Astrocyte (in vitro differentiated cells and primary cell): Measurements from ENCODE around the gene HBA2. TPM values are rescaled to one million over a fixed set of nuclear protein-coding genes. Genes with fewer than 3 reads are reported as not detected.
A peak's percentile ranks its signal among the peaks of the same experiment; 100 is the strongest.

ENCODE experiments used
- DNase-seq: peaks from one replicate; pipeline ENCODE4 v3.0.0-alpha.2; 2010; ENCODE audit warnings: low read depth
- FAIRE-seq: peaks from 2 replicates; lab custom pipeline; 2011; peaks lifted over from hg19 to GRCh38; lab: Jason Lieb, UNC
- H2AFZ ChIP-seq: 2 replicates; pipeline ENCODE4 v1.6.0; 2012; ENCODE audit warnings: low read depth, low read length, inconsistent platforms
- H3K27ac ChIP-seq: 2 replicates; pipeline ENCODE4 v1.5.1; 2011; ENCODE audit warnings: low read depth, low read length, inconsistent platforms
- H3K27me3 ChIP-seq: 2 replicates; pipeline ENCODE4 v1.6.0; 2011; ENCODE audit warnings: low read length, inconsistent platforms; ENCODE audit not compliant: insufficient read depth
- H3K36me3 ChIP-seq: 2 replicates; pipeline ENCODE4 v1.5.1; 2011; ENCODE audit warnings: low read length, inconsistent platforms; ENCODE audit not compliant: insufficient read depth
- H3K4me1 ChIP-seq: 2 replicates; pipeline ENCODE4 v1.5.1; 2011; ENCODE audit warnings: low read length, inconsistent platforms; ENCODE audit not compliant: insufficient read depth
- H3K4me2 ChIP-seq: 2 replicates; pipeline ENCODE4 v1.6.0; 2012; ENCODE audit warnings: low read length, inconsistent platforms
- H3K4me3 ChIP-seq: 2 replicates; pipeline ENCODE4 v1.5.1; 2011; ENCODE audit warnings: low read depth, mild to moderate bottlenecking, low read length, inconsistent platforms; ENCODE audit not compliant: insufficient read depth
- H3K79me2 ChIP-seq: 2 replicates; pipeline ENCODE4 v1.6.0; 2012; ENCODE audit warnings: mild to moderate bottlenecking, low read length, inconsistent platforms; ENCODE audit not compliant: insufficient read depth
- H3K9ac ChIP-seq: 2 replicates; pipeline ENCODE4 v1.6.0; 2012; ENCODE audit warnings: mild to moderate bottlenecking, low read length, inconsistent platforms
- H3K9me3 ChIP-seq: 2 replicates; pipeline ENCODE4 v1.5.1; 2012; ENCODE audit warnings: low read depth, mild to moderate bottlenecking, low read length, inconsistent platforms; ENCODE audit not compliant: insufficient read depth
- H4K20me1 ChIP-seq: 2 replicates; pipeline ENCODE4 v1.6.0; 2012; ENCODE audit warnings: low read length, inconsistent platforms; ENCODE audit not compliant: insufficient read depth
- H3K27ac Mint-ChIP-seq: one replicate; pipeline ENCODE4 v1.8.0; 2021; ENCODE audit warnings: mild to moderate bottlenecking, mixed read lengths; ENCODE audit not compliant: unreplicated experiment
- H3K27me3 Mint-ChIP-seq: one replicate; pipeline ENCODE4 v1.8.0; 2021; ENCODE audit warnings: low read depth, mixed read lengths; ENCODE audit not compliant: unreplicated experiment
- H3K36me3 Mint-ChIP-seq: one replicate; pipeline ENCODE4 v1.8.0; 2021; ENCODE audit warnings: low read depth, mixed read lengths; ENCODE audit not compliant: unreplicated experiment
- H3K4me1 Mint-ChIP-seq: one replicate; pipeline ENCODE4 v1.8.0; 2021; ENCODE audit warnings: low read depth, mixed read lengths; ENCODE audit not compliant: unreplicated experiment
- H3K4me3 Mint-ChIP-seq: one replicate; pipeline ENCODE4 v1.8.0; 2021; ENCODE audit warnings: mild to moderate bottlenecking, moderate library complexity, mixed read lengths; ENCODE audit not compliant: unreplicated experiment
- H3K9me3 Mint-ChIP-seq: one replicate; pipeline ENCODE4 v1.8.0; 2021; ENCODE audit warnings: mild to moderate bottlenecking, mixed read lengths; ENCODE audit not compliant: unreplicated experiment
- CTCF ChIP-seq: IDR thresholded peaks from 2 replicates; pipeline ENCODE4 v1.5.1; 2011; ENCODE audit warnings: low read depth, mild to moderate bottlenecking, inconsistent platforms, low read length, moderate library complexity; ENCODE audit not compliant: insufficient read depth
- EZH2 ChIP-seq: IDR thresholded peaks from 2 replicates; pipeline ENCODE4 v1.6.1; 2012; ENCODE audit warnings: mild to moderate bottlenecking, low read length, inconsistent platforms; ENCODE audit not compliant: insufficient read depth
- total RNA-seq: library from RNA; stranded (reverse); gene quantifications from 2 replicates; pipeline ENCODE4 v1.2.1, GENCODE V29; 2021

The HBA2 gene
- total RNA-seq, 1 donor from 2014 or later, result 1.4 TPM

DNA sequence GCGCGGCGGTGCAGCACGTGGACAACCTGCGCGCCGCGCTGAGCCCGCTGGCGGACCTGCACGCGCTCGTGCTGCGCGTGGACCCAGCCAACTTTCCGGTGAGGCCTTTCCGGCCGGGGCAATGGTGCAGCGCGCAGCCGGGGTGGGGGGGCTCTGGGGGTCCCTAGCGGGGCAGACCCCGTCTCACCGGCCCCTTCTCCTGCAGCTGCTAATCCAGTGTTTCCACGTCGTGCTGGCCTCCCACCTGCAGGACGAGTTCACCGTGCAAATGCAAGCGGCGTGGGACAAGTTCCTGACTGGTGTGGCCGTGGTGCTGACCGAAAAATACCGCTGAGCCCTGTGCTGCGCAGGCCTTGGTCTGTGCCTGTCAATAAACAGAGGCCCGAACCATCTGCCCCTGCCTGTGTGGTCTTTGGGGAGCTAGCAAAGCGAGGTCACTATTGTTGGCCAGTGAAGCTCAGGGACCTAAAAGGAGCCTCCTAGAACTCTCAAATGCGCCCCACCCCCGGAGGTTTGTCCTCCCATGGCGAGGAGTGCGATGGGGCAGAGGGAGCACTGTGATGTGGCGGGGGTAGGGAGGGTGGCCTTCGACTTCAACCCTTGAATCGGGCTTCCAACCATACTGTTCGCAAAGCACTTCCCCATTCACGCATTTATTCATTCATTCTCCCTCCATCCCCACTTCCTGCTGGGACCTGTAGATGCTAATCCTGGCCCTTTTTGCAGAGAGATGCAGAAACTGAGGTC lies 6.1 kb upstream of the HBA2 start:
- Histone ChIP-seq H2AFZ (no peak overlapping the region), H3K4me2 (no peak overlapping the region), H3K79me2 (no peaks in the 10 kb centered on the region), H4K20me1 (no peaks in the 10 kb centered on the region), H3K36me3 (no peaks in the 10 kb centered on the region), H3K9ac (no peak overlapping the region), H3K4me3 (no peak overlapping the region), H3K27ac (no peak overlapping the region), H3K27me3 (peaks cover 41% of the 10 kb centered on the region), H3K4me1 (peaks cover 6% of the 10 kb centered on the region), H3K9me3 (peaks cover 2% of the 10 kb centered on the region)
- Mint-ChIP-seq H3K27me3 (peaks cover 50% of the 10 kb centered on the region), H3K9me3 (peaks cover 11% of the 10 kb centered on the region), H3K36me3 (no peaks in the 10 kb centered on the region), H3K4me3 (no peak overlapping the region), H3K4me1 (peaks cover 2% of the 10 kb centered on the region), H3K27ac (no peak overlapping the region)
- peak; percentile 76 for TF ChIP-seq EZH2
- no peak for TF ChIP-seq CTCF
- no peak for FAIRE-seq
- DNase-seq, result no peak

GRCh38 chr16:167122-167690 lies 5.5 kb upstream of the HBA2 start:
- Histone ChIP-seq H3K27me3 (peaks cover 41% of the 10 kb centered on the region), H3K4me3 (no peak overlapping the region), H2AFZ (no peak overlapping the region), H3K4me1 (peaks cover 6% of the 10 kb centered on the region), H3K9me3 (peaks cover 2% of the 10 kb centered on the region), H3K4me2 (no peak overlapping the region), H3K27ac (no peak overlapping the region), H4K20me1 (no peaks in the 10 kb centered on the region), H3K9ac (no peak overlapping the region), H3K79me2 (no peaks in the 10 kb centered on the region), H3K36me3 (no peaks in the 10 kb centered on the region)
- TF ChIP-seq EZH2 (no peak), CTCF (no peak)
- Mint-ChIP-seq H3K27me3 (peaks cover 50% of the 10 kb centered on the region), H3K9me3 (peaks cover 10% of the 10 kb centered on the region), H3K4me3 (no peak overlapping the region), H3K4me1 (peaks cover 2% of the 10 kb centered on the region), H3K36me3 (no peaks in the 10 kb centered on the region), H3K27ac (no peak overlapping the region)
- FAIRE-seq (no peak), DNase-seq (no peak)

DNA sequence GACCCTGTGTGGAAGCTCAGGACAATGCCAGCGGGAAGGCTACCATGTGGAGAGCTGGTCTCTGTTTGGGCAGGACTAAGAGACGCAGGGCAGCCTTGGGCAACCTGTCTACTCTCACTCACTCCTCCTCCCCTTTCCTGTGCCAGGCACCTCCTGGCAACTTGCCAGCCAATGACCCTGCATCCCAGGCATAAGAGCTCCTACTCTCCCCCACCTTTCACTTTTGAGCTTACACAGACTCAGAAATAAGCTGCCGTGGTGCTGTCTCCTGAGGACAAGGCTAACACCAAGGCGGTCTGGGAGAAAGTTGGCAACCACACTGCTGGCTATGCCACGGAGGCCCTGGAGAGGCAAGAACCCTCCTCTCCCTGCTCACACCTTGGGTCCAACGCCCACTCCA lies 4.3 kb upstream of the HBA2 start:
- no peaks in the 10 kb centered on the region for H3K79me2 ChIP-seq
- Mint-ChIP-seq H3K9me3 (peaks cover 6% of the 10 kb centered on the region), H3K4me3 (no peak overlapping the region), H3K4me1 (peaks cover 2% of the 10 kb centered on the region), H3K36me3 (no peaks in the 10 kb centered on the region), H3K27ac (peak overlapping the region; percentile 26), H3K27me3 (peaks cover 47% of the 10 kb centered on the region)
- H3K36me3 ChIP-seq, result no peaks in the 10 kb centered on the region
- H3K4me3 ChIP-seq, result no peak overlapping the region
- TF ChIP-seq EZH2 (no peak), CTCF (no peak)
- peaks cover 6% of the 10 kb centered on the region for H3K4me1 ChIP-seq
- no peak for FAIRE-seq
- H3K4me2 ChIP-seq, result no peak overlapping the region
- H3K9me3 ChIP-seq, result peaks cover 2% of the 10 kb centered on the region
- H3K9ac ChIP-seq, result no peak overlapping the region
- H3K27me3 ChIP-seq, result peaks cover 38% of the 10 kb centered on the region
- H2AFZ ChIP-seq, result no peak overlapping the region
- no peak for DNase-seq
- no peaks in the 10 kb centered on the region for H4K20me1 ChIP-seq
- no peak overlapping the region for H3K27ac ChIP-seq
